Smooth muscle cell (in vitro differentiated cells): ENCODE measurements around the gene NUP98. TPM values are rescaled to one million over a fixed set of nuclear protein-coding genes. Genes with fewer than 3 reads are reported as not detected.

ENCODE experiments used
- DNase-seq: peaks from one replicate; lab custom pipeline; 2025; ENCODE audit not compliant: unreplicated experiment; lab: John Stamatoyannopoulos, UW
- H2AFZ ChIP-seq: fragments of 200-600 bp; sonication (generic); 2 replicates; pipeline ENCODE4 v1.6.0; 2016; ENCODE audit warnings: antibody characterized with exemption, low read depth, mild to moderate bottlenecking
- H3F3A ChIP-seq: fragments of 200-600 bp; sonication (generic); 2 replicates; pipeline ENCODE4 v1.6.0; 2017; ENCODE audit warnings: antibody characterized with exemption, low read depth
- H3K27ac ChIP-seq: fragments of 200-600 bp; sonication (generic); 2 replicates; pipeline ENCODE4 v1.5.1; 2016; ENCODE audit warnings: low read depth, mild to moderate bottlenecking
- H3K27me3 ChIP-seq: fragments of 200-600 bp; sonication (generic); 2 replicates; pipeline ENCODE4 v1.6.1; 2016; ENCODE audit warnings: low read depth, mild to moderate bottlenecking
- H3K36me3 ChIP-seq: fragments of 200-600 bp; sonication (generic); 2 replicates; pipeline ENCODE4 v1.5.1; 2016; ENCODE audit warnings: low read depth
- H3K4me1 ChIP-seq: fragments of 200-600 bp; sonication (generic); 2 replicates; pipeline ENCODE4 v1.5.1; 2016; ENCODE audit warnings: low read depth
- H3K4me2 ChIP-seq: fragments of 200-600 bp; sonication (generic); 2 replicates; pipeline ENCODE4 v1.6.0; 2016; ENCODE audit warnings: mild to moderate bottlenecking
- H3K4me3 ChIP-seq: fragments of 200-600 bp; sonication (generic); 2 replicates; pipeline ENCODE4 v1.5.1; 2016; ENCODE audit warnings: mild to moderate bottlenecking
- H3K79me2 ChIP-seq: fragments of 200-600 bp; sonication (generic); 2 replicates; pipeline ENCODE4 v1.6.0; 2016; ENCODE audit warnings: low read depth, mild to moderate bottlenecking
- H3K9ac ChIP-seq: fragments of 200-600 bp; sonication (generic); 2 replicates; pipeline ENCODE4 v1.6.0; 2016; ENCODE audit warnings: low read depth
- H3K9me3 ChIP-seq: fragments of 200-600 bp; sonication (generic); replicated peaks from 2 replicates; pipeline ENCODE4 v1.5.1; 2016; ENCODE audit warnings: low read depth
- H4K20me1 ChIP-seq: fragments of 200-600 bp; sonication (generic); 2 replicates; pipeline ENCODE4 v1.6.0; 2016; ENCODE audit warnings: low read depth
- CTCF ChIP-seq: fragments of 200-600 bp; sonication (generic); IDR thresholded peaks from 2 replicates; pipeline ENCODE4 v1.5.1; 2017; ENCODE audit warnings: borderline replicate concordance, mild to moderate bottlenecking, antibody characterized with exemption; ENCODE audit not compliant: insufficient read depth, poor library complexity, severe bottlenecking
- WGBS: methylation state at CpG from one replicate; pipeline ENCODE4 v1.1.7; 2016; ENCODE audit warnings: low lambda C conversion rate; 5-methylcytosine and 5-hydroxymethylcytosine counted together
- polyA plus RNA-seq: library from polyadenylated mRNA; unstranded; fragments of >200 nt; fragmentation: Nextera tagmentation; extraction: Ambion mirVana; gene quantifications from 2 replicates; pipeline ENCODE4 v1.2.1, GENCODE V29; 2016
- total RNA-seq: library from RNA; depleted of rRNA; stranded (reverse); fragments of >200 nt; gene quantifications from 2 replicates; pipeline ENCODE4 v1.2.3, GENCODE V29; 2014

The NUP98 gene
- total and polyA plus RNA-seq, 2 experiments from 2014 or later: 19.6 to 84.0 TPM

GRCh38 chr11:3723014-3723708, 74.2 kb downstream of the NUP98 start:
- WGBS: 52% methylated on average over 6 of the region's 6 CpGs
- no peaks in the 10 kb centered on the region for H4K20me1 ChIP-seq
- no peak overlapping the region for H2AFZ ChIP-seq
- no peak for DNase-seq
- peak overlapping the region; percentile 45 for H3K27ac ChIP-seq
- TF ChIP-seq CTCF: no peak
- no peaks in the 10 kb centered on the region for H3F3A ChIP-seq
- peaks cover 3% of the 10 kb centered on the region for H3K79me2 ChIP-seq
- no peak overlapping the region for H3K9ac ChIP-seq
- no peak overlapping the region for H3K4me2 ChIP-seq
- peaks cover 33% of the 10 kb centered on the region for H3K36me3 ChIP-seq
- H3K4me1 ChIP-seq: no peaks in the 10 kb centered on the region
- no peaks in the 10 kb centered on the region for H3K9me3 ChIP-seq
- H3K4me3 ChIP-seq: no peak overlapping the region
- no peaks in the 10 kb centered on the region for H3K27me3 ChIP-seq

GRCh38 chr11:3722100-3722499, 75.3 kb downstream of the NUP98 start:
- no peak overlapping the region for H2AFZ ChIP-seq
- H3K4me1 ChIP-seq: no peaks in the 10 kb centered on the region
- H3K4me3 ChIP-seq: no peak overlapping the region
- no peak for TF ChIP-seq CTCF
- H3K9ac ChIP-seq: no peak overlapping the region
- H3K4me2 ChIP-seq: no peak overlapping the region
- peaks cover 43% of the 10 kb centered on the region for H3K36me3 ChIP-seq
- H3K27ac ChIP-seq: no peak overlapping the region
- 100% methylated on average over 2 of the region's 2 CpGs for WGBS
- H4K20me1 ChIP-seq: no peaks in the 10 kb centered on the region
- no peaks in the 10 kb centered on the region for H3K27me3 ChIP-seq
- DNase-seq: no peak
- H3K79me2 ChIP-seq: peaks cover 3% of the 10 kb centered on the region
- no peaks in the 10 kb centered on the region for H3F3A ChIP-seq
- H3K9me3 ChIP-seq: no peaks in the 10 kb centered on the region

GRCh38 chr11:3720997-3721396, 76.4 kb downstream of the NUP98 start:
- Histone ChIP-seq H2AFZ (no peak overlapping the region), H3K9me3 (no peaks in the 10 kb centered on the region), H3K27ac (no peak overlapping the region), H3K27me3 (no peaks in the 10 kb centered on the region), H4K20me1 (no peaks in the 10 kb centered on the region), H3K4me2 (no peak overlapping the region), H3K4me3 (no peak overlapping the region), H3K4me1 (no peaks in the 10 kb centered on the region), H3F3A (no peaks in the 10 kb centered on the region), H3K9ac (no peak overlapping the region), H3K79me2 (no peaks in the 10 kb centered on the region), H3K36me3 (peaks cover 37% of the 10 kb centered on the region)
- no peak for DNase-seq
- TF ChIP-seq CTCF: no peak
- 94% methylated on average over 2 of the region's 2 CpGs for WGBS

- Histone ChIP-seq H3K27ac (no peak overlapping the region), H3K27me3 (no peaks in the 10 kb centered on the region), H3F3A (peaks cover 9% of the 10 kb centered on the region), H3K9me3 (no peaks in the 10 kb centered on the region), H3K4me2 (no peak overlapping the region), H3K79me2 (peaks cover 5% of the 10 kb centered on the region), H3K9ac (no peak overlapping the region), H3K4me1 (no peaks in the 10 kb centered on the region), H2AFZ (no peak overlapping the region), H3K4me3 (no peak overlapping the region), H4K20me1 (no peaks in the 10 kb centered on the region), H3K36me3 (peaks cover 28% of the 10 kb centered on the region)
- DNase-seq: no peak
- 87% methylated on average over 6 of the region's 6 CpGs for WGBS
- TF ChIP-seq CTCF: no peak
Measured at GRCh38 chr11:3712274-3712673, 85.1 kb downstream of the NUP98 start.
